LNCAP (cell line): ENCODE results near the gene NRROS.

Experiments
- TF ChIP-seq, protein P1 (sequence below): fragments of 450-650 bp; IDR thresholded peaks from 2 replicates; pipeline ENCODE4 v1.5.1; 2017; ENCODE audit warnings: mild to moderate bottlenecking

Gene NRROS

GRCh38 chr3:196640297-196641018 is 964 bp downstream of the NRROS start:
- TF ChIP-seq, protein P1, sequence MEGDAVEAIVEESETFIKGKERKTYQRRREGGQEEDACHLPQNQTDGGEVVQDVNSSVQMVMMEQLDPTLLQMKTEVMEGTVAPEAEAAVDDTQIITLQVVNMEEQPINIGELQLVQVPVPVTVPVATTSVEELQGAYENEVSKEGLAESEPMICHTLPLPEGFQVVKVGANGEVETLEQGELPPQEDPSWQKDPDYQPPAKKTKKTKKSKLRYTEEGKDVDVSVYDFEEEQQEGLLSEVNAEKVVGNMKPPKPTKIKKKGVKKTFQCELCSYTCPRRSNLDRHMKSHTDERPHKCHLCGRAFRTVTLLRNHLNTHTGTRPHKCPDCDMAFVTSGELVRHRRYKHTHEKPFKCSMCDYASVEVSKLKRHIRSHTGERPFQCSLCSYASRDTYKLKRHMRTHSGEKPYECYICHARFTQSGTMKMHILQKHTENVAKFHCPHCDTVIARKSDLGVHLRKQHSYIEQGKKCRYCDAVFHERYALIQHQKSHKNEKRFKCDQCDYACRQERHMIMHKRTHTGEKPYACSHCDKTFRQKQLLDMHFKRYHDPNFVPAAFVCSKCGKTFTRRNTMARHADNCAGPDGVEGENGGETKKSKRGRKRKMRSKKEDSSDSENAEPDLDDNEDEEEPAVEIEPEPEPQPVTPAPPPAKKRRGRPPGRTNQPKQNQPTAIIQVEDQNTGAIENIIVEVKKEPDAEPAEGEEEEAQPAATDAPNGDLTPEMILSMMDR: no peak

DNA sequence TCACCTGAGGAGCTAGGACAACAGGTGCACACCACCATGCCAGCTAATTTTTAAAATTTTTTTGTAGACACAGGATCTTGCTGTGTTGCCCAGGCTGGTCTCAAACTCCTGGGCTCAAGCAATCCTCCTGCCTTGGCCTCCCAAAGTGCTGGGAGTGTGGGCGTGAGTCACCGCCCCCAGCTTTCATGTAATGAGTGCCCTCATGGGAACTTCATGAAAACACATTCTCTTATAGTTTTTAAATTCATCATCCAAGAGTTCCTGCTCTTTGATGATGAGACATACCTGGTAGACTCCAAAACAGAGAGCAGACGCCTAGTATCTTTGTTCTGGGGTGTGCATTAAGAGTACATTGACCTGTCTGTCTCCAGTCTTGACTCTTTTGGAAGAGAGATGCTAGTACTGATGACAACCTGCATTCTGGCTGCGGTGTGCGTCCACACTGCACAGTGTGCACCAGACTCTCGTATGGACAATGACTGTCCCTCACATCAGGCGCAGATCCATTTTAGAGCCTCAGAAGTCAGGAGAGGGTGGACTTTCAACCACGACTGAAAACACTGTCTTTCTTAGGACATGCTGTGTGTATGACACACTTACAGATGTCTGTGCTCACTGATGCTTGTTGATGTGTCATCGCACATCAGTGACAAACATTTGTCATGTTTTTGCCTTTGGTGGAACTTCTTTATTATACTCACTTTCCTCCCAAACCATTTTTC is 2.0 kb downstream of the NRROS start:
- TF ChIP-seq, protein P1: no peak

DNA sequence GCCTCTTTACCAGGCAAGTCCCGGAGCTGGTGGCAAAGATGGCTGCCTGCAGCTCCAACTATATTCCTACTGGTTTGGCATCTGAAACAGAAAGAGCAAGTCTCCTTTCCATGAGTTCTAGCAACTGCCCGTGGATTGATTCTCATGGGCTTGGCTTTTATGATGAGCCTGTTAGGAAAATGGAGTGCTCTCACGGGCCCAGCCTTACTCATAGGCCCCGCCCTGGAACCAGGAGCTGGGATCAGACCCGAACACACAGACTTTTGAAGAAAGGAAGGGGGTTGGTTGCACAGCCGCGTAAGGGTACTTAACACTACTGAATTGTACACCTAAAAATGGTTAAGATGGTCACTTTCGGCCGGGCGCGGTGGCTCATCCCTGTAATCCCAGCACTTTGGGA is 2.9 kb downstream of the NRROS start:
- TF ChIP-seq, protein P1: no peak

DNA sequence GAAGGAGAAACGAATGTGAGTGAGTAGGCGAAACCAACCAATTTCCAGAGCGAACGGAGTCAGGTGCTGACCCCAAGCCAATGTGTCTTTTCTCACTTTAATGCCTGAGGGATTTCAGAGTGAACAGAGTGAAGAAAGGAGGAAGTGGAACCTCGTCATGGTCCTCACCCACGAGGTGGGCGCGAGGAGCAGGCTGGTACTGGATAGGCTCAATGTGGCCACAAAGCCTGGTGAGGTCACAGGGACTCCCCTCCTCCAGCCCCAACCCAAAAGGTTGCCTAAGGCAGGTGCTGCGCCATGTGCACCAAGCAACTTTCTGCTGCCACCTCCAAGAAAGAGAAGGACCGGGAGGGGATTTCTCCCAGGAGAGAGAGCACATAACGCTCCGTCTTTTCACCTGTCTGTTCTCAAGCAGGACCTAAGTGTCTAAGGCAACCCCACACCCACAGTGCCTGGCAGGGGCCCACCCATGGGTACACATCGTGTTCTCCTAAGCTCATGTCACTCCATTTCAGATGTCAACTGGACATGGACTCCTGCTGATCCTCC is 3.8 kb downstream of the NRROS start:
- TF ChIP-seq, protein P1: no peak

GRCh38 chr3:196643761-196644160 is 4.3 kb downstream of the NRROS start:
- TF ChIP-seq, protein P1: no peak

GRCh38 chr3:196645096-196645495 is 5.6 kb downstream of the NRROS start:
- TF ChIP-seq, protein P1: no peak

GRCh38 chr3:196645897-196646665 is 6.6 kb downstream of the NRROS start:
- TF ChIP-seq, protein P1: no peak
